ENCODE results near the gene C1orf94.

C1orf94 gene

DNA sequence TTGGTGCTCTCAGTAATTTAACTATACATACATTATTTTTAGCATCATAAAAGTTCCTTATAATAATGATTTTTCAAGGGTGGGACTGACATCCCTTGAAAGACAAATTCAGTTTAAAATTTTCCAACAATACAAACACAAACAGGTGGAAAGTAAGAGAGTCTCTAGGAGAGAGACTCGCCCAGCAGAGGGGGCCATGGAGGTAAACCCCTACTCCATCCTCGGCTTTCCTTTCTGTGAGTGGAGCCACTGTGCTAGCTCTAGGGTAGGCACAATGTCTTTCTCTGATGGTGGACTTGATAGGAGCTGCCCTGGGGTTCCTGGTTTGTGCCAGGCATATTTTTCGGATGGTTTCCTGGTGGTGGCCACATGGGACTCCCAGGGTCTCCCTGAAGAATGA, 20.0 kb upstream of the C1orf94 start:
- TF ChIP-seq EGR1 (IDR thresholded peaks at IDR 0.05) (no peak), TCF12 (IDR thresholded peaks at IDR 0.05; ENCODE audit: low read depth) (no peak), TAF1 (IDR thresholded peaks at IDR 0.05; ENCODE audit: low read depth) (no peak), RAD21 (IDR thresholded peaks at IDR 0.05; ENCODE audit: low read depth) (no peak), CREB1 (IDR thresholded peaks at IDR 0.05; ENCODE audit: low read depth) (no peak), FOXM1 (IDR thresholded peaks at IDR 0.05; ENCODE audit: borderline replicate concordance, low read depth) (no peak), YY1 (IDR thresholded peaks at IDR 0.05; ENCODE audit: low read depth) (no peak), CEBPB (IDR thresholded peaks at IDR 0.05) (no peak), TEAD4 (IDR thresholded peaks at IDR 0.05) (no peak), ZBTB7A (IDR thresholded peaks at IDR 0.05; ENCODE audit: low read depth) (no peak)
- TF ChIP-seq, protein P1, sequence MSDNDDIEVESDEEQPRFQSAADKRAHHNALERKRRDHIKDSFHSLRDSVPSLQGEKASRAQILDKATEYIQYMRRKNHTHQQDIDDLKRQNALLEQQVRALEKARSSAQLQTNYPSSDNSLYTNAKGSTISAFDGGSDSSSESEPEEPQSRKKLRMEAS (IDR thresholded peaks at IDR 0.05): no peak
- TF ChIP-seq, protein P2, sequence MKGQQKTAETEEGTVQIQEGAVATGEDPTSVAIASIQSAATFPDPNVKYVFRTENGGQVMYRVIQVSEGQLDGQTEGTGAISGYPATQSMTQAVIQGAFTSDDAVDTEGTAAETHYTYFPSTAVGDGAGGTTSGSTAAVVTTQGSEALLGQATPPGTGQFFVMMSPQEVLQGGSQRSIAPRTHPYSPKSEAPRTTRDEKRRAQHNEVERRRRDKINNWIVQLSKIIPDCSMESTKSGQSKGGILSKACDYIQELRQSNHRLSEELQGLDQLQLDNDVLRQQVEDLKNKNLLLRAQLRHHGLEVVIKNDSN (IDR thresholded peaks at IDR 0.05): no peak
- TF ChIP-seq, protein P3, sequence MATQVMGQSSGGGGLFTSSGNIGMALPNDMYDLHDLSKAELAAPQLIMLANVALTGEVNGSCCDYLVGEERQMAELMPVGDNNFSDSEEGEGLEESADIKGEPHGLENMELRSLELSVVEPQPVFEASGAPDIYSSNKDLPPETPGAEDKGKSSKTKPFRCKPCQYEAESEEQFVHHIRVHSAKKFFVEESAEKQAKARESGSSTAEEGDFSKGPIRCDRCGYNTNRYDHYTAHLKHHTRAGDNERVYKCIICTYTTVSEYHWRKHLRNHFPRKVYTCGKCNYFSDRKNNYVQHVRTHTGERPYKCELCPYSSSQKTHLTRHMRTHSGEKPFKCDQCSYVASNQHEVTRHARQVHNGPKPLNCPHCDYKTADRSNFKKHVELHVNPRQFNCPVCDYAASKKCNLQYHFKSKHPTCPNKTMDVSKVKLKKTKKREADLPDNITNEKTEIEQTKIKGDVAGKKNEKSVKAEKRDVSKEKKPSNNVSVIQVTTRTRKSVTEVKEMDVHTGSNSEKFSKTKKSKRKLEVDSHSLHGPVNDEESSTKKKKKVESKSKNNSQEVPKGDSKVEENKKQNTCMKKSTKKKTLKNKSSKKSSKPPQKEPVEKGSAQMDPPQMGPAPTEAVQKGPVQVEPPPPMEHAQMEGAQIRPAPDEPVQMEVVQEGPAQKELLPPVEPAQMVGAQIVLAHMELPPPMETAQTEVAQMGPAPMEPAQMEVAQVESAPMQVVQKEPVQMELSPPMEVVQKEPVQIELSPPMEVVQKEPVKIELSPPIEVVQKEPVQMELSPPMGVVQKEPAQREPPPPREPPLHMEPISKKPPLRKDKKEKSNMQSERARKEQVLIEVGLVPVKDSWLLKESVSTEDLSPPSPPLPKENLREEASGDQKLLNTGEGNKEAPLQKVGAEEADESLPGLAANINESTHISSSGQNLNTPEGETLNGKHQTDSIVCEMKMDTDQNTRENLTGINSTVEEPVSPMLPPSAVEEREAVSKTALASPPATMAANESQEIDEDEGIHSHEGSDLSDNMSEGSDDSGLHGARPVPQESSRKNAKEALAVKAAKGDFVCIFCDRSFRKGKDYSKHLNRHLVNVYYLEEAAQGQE (IDR thresholded peaks at IDR 0.05; ENCODE audit: low read depth): no peak

DNA sequence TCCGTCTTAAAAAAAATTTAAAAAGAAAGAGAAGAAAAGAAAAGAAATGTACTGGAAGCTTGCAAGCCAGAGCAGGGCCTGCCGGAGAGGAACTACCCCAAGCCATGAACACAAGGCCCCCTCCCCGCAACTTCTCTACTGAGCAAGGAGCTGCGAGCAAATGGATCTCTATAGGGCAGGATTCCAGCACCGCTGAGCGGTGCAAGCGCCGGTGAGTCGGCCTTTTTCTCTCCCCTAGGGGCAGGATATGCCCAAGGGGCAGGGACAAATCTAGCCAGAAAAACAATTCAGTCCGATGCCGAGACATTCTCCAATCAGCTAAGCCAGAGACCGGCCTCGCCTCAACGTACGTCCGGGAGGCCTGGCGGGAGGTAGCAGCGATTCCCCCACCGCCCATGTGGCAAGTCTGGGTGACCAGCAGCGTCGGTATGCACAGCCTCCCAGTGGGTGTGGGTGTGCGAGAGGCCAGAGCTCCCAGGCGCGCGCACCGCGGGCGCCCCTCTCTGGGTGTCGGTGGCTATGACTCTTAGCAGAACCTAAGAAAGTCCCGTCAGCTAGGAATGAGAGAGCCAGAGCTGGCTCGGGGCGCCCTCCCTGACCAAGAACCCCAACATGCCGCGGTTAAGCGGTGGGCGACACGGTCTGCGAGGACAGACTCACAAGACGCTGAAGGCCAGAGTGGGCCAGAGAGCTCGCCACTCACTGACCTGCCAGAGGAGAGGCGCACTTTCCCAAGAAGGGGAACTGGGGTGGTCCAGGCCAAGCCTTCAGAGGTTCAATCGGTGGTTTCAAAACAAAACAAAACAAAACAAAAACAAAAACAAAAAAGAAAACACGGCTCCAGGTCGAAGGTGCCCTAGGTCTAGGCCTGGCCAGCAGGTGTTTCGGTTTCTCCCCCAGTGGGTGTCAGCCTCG, 13.6 kb upstream of the C1orf94 start:
- no peak for TF ChIP-seq TEAD4 (IDR thresholded peaks at IDR 0.05)
- TF ChIP-seq, protein P2 (IDR thresholded peaks at IDR 0.05): no peak
- TF ChIP-seq, protein P3 (IDR thresholded peaks at IDR 0.05; ENCODE audit: low read depth): no peak
- TF ChIP-seq CREB1 (IDR thresholded peaks at IDR 0.05; ENCODE audit: low read depth): no peak
- no peak for TF ChIP-seq NFIC (IDR thresholded peaks at IDR 0.05)
- no peak for TF ChIP-seq ZBTB7A (IDR thresholded peaks at IDR 0.05; ENCODE audit: low read depth)
- TF ChIP-seq TAF1 (IDR thresholded peaks at IDR 0.05; ENCODE audit: low read depth): no peak
- TF ChIP-seq EP300 (IDR thresholded peaks at IDR 0.05; ENCODE audit: borderline replicate concordance): no peak
- TF ChIP-seq TCF12 (IDR thresholded peaks at IDR 0.05; ENCODE audit: low read depth): no peak
- TF ChIP-seq, protein P1 (IDR thresholded peaks at IDR 0.05): no peak
- TF ChIP-seq FOXM1 (IDR thresholded peaks at IDR 0.05; ENCODE audit: borderline replicate concordance, low read depth): no peak
- TF ChIP-seq CEBPB (IDR thresholded peaks at IDR 0.05): no peak
- no peak for TF ChIP-seq EGR1 (IDR thresholded peaks at IDR 0.05)
- no peak for TF ChIP-seq YY1 (IDR thresholded peaks at IDR 0.05; ENCODE audit: low read depth)

DNA sequence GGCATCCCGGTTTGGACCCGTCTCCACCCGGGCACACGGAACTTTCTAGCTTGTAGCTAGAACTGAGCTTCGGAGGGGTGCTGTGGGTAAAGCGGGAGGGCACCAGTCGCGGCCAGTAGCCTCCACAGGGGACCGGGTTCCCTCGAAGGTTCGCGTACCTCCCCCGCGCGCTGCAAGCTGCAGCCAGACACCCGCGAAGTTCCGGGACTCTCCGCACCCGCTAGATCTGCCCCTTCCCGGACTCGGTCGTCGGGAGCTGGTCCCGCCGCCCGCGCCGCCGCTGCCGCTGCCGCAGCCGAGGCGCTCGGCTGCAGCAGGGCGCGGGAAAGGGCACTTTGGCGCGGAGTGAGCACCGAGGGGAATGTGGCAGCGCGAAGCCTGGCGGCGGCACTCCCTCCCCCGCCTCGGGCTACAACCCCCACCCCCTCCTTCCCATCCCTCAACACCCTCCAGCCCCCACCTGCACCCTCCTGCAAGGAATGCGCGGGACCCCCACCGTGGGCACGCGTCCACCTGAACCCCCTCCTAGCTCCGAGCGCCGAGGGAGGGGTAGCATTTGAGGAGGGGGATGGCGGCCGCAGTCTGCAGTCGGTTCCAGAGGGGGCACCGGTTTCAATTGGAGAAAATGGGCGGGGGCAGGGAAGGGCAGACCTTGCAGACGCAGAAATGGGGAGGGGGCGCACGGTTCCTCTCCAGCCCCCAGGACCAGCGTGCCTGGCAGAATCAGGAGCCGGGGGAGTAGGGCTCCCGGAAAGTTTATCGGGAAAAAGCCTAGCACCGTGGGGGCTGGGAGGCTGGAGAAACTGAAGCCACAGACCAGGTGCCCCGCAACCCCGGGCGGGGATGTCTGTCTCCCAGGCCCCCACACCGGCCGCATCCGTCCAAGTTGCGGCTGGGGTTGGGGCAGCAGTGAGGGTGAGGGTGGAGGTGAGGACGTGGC, 12.6 kb upstream of the C1orf94 start:
- TF ChIP-seq RAD21 (IDR thresholded peaks at IDR 0.05; ENCODE audit: low read depth): no peak
- TF ChIP-seq, protein P1 (IDR thresholded peaks at IDR 0.05): no peak
- TF ChIP-seq ZBTB7A (IDR thresholded peaks at IDR 0.05; ENCODE audit: low read depth): no peak
- no peak for TF ChIP-seq CREB1 (IDR thresholded peaks at IDR 0.05; ENCODE audit: low read depth)

DNA sequence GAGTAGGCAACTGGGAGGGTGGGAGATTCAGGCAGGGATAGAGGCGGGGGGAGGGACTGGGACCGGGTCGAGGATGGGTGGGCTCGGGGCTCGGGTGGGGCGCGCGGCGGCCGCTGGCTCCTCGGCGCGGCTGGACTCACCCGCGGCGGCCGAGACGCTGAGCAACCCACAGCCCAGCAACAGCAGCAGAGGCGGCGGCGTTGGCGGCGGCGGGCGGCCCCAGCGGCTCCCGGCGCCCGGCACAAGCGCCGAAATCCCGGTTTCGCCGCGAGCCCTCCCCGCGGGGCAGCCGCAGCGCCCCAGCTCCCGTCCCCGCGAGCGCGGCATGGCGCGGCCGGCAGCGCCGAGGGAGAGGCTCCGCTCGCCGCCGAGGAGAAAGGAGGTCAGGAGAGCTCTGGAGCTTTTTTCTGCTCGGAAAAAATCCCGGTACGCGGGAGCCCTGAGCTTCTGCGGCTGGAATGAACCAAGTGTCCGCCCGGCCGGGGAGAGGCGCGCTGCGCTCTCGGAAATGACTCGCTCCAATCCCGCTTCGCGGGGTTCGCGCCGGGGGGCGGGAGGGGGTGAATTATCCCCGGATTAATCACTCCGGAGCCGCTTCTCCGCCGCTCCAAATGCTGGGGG, 11.8 kb upstream of the C1orf94 start, which contains the start of gene CSMD2:
CSMD2 (minus strand) TSS at position 460 of the 621 bp plus-strand sequence; CDS start at position 327, 133 bp downstream.
- TF ChIP-seq, protein P2 (IDR thresholded peaks at IDR 0.05): no peak
- TF ChIP-seq YY1 (IDR thresholded peaks at IDR 0.05; ENCODE audit: low read depth): no peak
- TF ChIP-seq, protein P1 (IDR thresholded peaks at IDR 0.05): no peak
- no peak for TF ChIP-seq RAD21 (IDR thresholded peaks at IDR 0.05; ENCODE audit: low read depth)
- TF ChIP-seq, protein P3 (IDR thresholded peaks at IDR 0.05; ENCODE audit: low read depth): no peak
- no peak for TF ChIP-seq CEBPB (IDR thresholded peaks at IDR 0.05)
- no peak for TF ChIP-seq EP300 (IDR thresholded peaks at IDR 0.05; ENCODE audit: borderline replicate concordance)
